ENCODE measurements around the gene OAS3.

DNA sequence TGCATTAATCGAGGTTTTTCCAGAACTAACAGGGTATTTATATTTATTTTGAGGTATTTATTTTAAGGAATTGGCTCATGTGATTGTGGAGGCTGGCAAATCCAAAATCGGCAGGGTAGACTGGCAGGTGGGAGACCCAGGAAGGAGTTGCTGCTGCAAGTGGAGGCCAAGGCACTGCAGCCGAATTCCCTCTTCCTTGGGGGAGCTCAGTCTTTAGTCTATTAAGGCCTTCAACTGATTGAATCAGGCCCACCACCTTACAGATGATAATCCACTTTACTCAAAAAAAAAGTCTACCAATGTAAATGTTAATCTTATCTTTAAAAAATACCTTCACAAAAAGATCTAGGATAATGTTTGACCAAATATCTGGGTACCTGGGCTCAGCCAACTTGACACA lies 38.9 kb downstream of the OAS3 start:
- TF ChIP-seq, protein P1, sequence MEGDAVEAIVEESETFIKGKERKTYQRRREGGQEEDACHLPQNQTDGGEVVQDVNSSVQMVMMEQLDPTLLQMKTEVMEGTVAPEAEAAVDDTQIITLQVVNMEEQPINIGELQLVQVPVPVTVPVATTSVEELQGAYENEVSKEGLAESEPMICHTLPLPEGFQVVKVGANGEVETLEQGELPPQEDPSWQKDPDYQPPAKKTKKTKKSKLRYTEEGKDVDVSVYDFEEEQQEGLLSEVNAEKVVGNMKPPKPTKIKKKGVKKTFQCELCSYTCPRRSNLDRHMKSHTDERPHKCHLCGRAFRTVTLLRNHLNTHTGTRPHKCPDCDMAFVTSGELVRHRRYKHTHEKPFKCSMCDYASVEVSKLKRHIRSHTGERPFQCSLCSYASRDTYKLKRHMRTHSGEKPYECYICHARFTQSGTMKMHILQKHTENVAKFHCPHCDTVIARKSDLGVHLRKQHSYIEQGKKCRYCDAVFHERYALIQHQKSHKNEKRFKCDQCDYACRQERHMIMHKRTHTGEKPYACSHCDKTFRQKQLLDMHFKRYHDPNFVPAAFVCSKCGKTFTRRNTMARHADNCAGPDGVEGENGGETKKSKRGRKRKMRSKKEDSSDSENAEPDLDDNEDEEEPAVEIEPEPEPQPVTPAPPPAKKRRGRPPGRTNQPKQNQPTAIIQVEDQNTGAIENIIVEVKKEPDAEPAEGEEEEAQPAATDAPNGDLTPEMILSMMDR (conservative IDR thresholded peaks at IDR 0.05 in 1 of 2, IDR thresholded peaks at IDR 0.05 in 1 of 2; ENCODE audit: extremely low read depth in 1 of 2, insufficient read depth in 1 of 2, low read depth in 1 of 2, low read length in 2 of 2) = no peak
- TF ChIP-seq EZH2 (IDR thresholded peaks at IDR 0.05; ENCODE audit: borderline replicate concordance, low read length) = no peak

Data from mammary epithelial cell (primary cell).